Neural cell (in vitro differentiated cells): ENCODE measurements around the gene KRTAP10-2. TPM values are rescaled to one million over a fixed set of nuclear protein-coding genes. Genes with fewer than 3 reads are reported as not detected.

Source experiments
- H2AFZ ChIP-seq: fragments of 200-600, 300-800 bp; sonication (generic), shearing (Covaris generic); 2 replicates; pipeline ENCODE4 v1.6.0; 2014; ENCODE audit warnings: low read depth, mild to moderate bottlenecking, antibody characterized with exemption, low read length, moderate library complexity
- H3F3A ChIP-seq: fragments of 200-600 bp; shearing (Covaris generic); 2 replicates; pipeline ENCODE4 v1.6.1; 2016; ENCODE audit warnings: mild to moderate bottlenecking, moderate library complexity, mixed read lengths, antibody characterized with exemption, low read length; ENCODE audit not compliant: insufficient read depth, poor library complexity, severe bottlenecking
- H3K27ac ChIP-seq: fragments of 200-600, 300-800 bp; sonication (generic), shearing (Covaris generic); 2 replicates; pipeline ENCODE4 v1.5.1; 2014; ENCODE audit warnings: mild to moderate bottlenecking, low read length, moderate library complexity
- H3K27me3 ChIP-seq: fragments of 300-800, 200-600 bp; sonication (generic), shearing (Covaris generic); 2 replicates; pipeline ENCODE4 v1.6.0; 2014; ENCODE audit warnings: mild to moderate bottlenecking, low read depth, low read length, moderate library complexity; ENCODE audit not compliant: insufficient read depth
- H3K36me3 ChIP-seq: fragments of 300-800, 200-600 bp; sonication (generic), shearing (Covaris generic); 2 replicates; pipeline ENCODE4 v1.5.1; 2014; ENCODE audit warnings: mild to moderate bottlenecking, antibody characterized with exemption, low read length, moderate library complexity; ENCODE audit not compliant: insufficient read depth
- H3K4me2 ChIP-seq: fragments of 300-800, 200-600 bp; sonication (generic), shearing (Covaris generic); 2 replicates; pipeline ENCODE4 v1.6.0; 2014; ENCODE audit warnings: mild to moderate bottlenecking, low read length
- H3K4me3 ChIP-seq: fragments of 300-800, 200-600 bp; sonication (generic), shearing (Covaris generic); 2 replicates; pipeline ENCODE4 v1.5.1; 2014; ENCODE audit warnings: mild to moderate bottlenecking, low read length, moderate library complexity
- H3K79me2 ChIP-seq: fragments of 200-600 bp; shearing (Covaris generic); replicated peaks from 2 replicates; pipeline ENCODE4 v1.6.0; 2014; ENCODE audit warnings: mild to moderate bottlenecking, low read length, moderate library complexity; ENCODE audit not compliant: insufficient read depth
- H3K9ac ChIP-seq: fragments of 300-800, 200-600 bp; sonication (generic), shearing (Covaris generic); 2 replicates; pipeline ENCODE4 v1.6.1; 2016; ENCODE audit warnings: mild to moderate bottlenecking, low read length, mixed read lengths
- H3K9me2 ChIP-seq: fragments of 200-600 bp; shearing (Covaris generic); 2 replicates; pipeline ENCODE4 v1.6.1; 2016; ENCODE audit warnings: mild to moderate bottlenecking, low read length, mixed read lengths; ENCODE audit not compliant: insufficient read depth
- H3K9me3 ChIP-seq: fragments of 200-600, 300-800 bp; sonication (generic), shearing (Covaris generic); 2 replicates; pipeline ENCODE4 v1.6.1; 2016; ENCODE audit warnings: mild to moderate bottlenecking, mixed run types, low read length, moderate library complexity, mixed read lengths
- H4K20me1 ChIP-seq: fragments of 200-600 bp; shearing (Covaris generic); 2 replicates; pipeline ENCODE4 v1.6.1; 2016; ENCODE audit warnings: mild to moderate bottlenecking, mixed run types; ENCODE audit not compliant: insufficient read depth
- CTCF ChIP-seq: fragments of 450-650 bp; IDR thresholded peaks from 2 replicates; pipeline ENCODE4 v1.5.1; 2014; ENCODE audit warnings: antibody characterized with exemption, mild to moderate bottlenecking, moderate library complexity; ENCODE audit not compliant: poor library complexity, severe bottlenecking
- EP300 ChIP-seq: fragments of 450-650 bp; conservative IDR thresholded peaks from 2 replicates; pipeline ENCODE4 v1.6.1; 2014; ENCODE audit warnings: antibody characterized with exemption, mild to moderate bottlenecking, moderate library complexity; ENCODE audit not compliant: poor library complexity, severe bottlenecking
- EZH2 ChIP-seq: fragments of 200-600, 300-800 bp; shearing (Covaris generic), sonication (generic); IDR thresholded peaks from 2 replicates; pipeline ENCODE4 v1.6.1; 2014; ENCODE audit warnings: antibody characterized with exemption, low read length, borderline replicate concordance, mild to moderate bottlenecking; ENCODE audit not compliant: insufficient read depth, poor library complexity, severe bottlenecking
- MXI1 ChIP-seq: fragments of 450-650 bp; conservative IDR thresholded peaks from 2 replicates; pipeline ENCODE4 v1.6.1; 2014; ENCODE audit warnings: antibody characterized with exemption, mild to moderate bottlenecking; ENCODE audit not compliant: poor library complexity, severe bottlenecking
- POLR2AphosphoS5 ChIP-seq: IDR thresholded peaks from 2 replicates; pipeline ENCODE4 v1.6.1; 2012
- RAD21 ChIP-seq: fragments of 450-650 bp; conservative IDR thresholded peaks from 2 replicates; pipeline ENCODE4 v1.6.1; 2014; ENCODE audit warnings: antibody characterized with exemption, mild to moderate bottlenecking, moderate library complexity
- REST ChIP-seq: IDR thresholded peaks from 2 replicates; pipeline ENCODE4 v1.6.1; 2012; ENCODE audit warnings: borderline replicate concordance
- SMC3 ChIP-seq: fragments of 450-650 bp; conservative IDR thresholded peaks from 2 replicates; pipeline ENCODE4 v1.6.1; 2014; ENCODE audit warnings: antibody characterized with exemption, mild to moderate bottlenecking, moderate library complexity; ENCODE audit not compliant: poor library complexity
- TAF1 ChIP-seq: IDR thresholded peaks from 2 replicates; pipeline ENCODE4 v1.6.1; 2012; ENCODE audit warnings: low read depth
- polyA plus RNA-seq: library from polyadenylated mRNA; depleted of rRNA; stranded (reverse); fragments of >200 nt; gene quantifications from 2 replicates; pipeline ENCODE4 v1.2.3, GENCODE V29; 2014

KRTAP10-2 gene
- polyA plus RNA-seq, 1 donor from 2014 or later: not detected

GRCh38 chr21:44548922-44549321, 2.4 kb downstream of the KRTAP10-2 start:
- no peaks in the 10 kb centered on the region for H3K9me3 ChIP-seq
- H3K4me2 ChIP-seq: no peak overlapping the region
- no peaks in the 10 kb centered on the region for H3K79me2 ChIP-seq
- no peak overlapping the region for H3K4me3 ChIP-seq
- no peak overlapping the region for H2AFZ ChIP-seq
- no peak overlapping the region for H3K9ac ChIP-seq
- no peaks in the 10 kb centered on the region for H3F3A ChIP-seq
- no peaks in the 10 kb centered on the region for H3K9me2 ChIP-seq
- no peaks in the 10 kb centered on the region for H3K27me3 ChIP-seq
- TF ChIP-seq CTCF (no peak), MXI1 (no peak), EZH2 (no peak), SMC3 (no peak), POLR2AphosphoS5 (no peak), EP300 (no peak), REST (no peak), TAF1 (no peak)
- H3K27ac ChIP-seq: no peak overlapping the region
- H4K20me1 ChIP-seq: no peaks in the 10 kb centered on the region
- no peaks in the 10 kb centered on the region for H3K36me3 ChIP-seq

GRCh38 chr21:44548381-44548780, 2.9 kb downstream of the KRTAP10-2 start:
- Histone ChIP-seq H3K4me2 (no peak overlapping the region), H3K79me2 (no peaks in the 10 kb centered on the region), H3K9ac (no peak overlapping the region), H3K9me2 (no peaks in the 10 kb centered on the region), H4K20me1 (no peaks in the 10 kb centered on the region), H3K27me3 (no peaks in the 10 kb centered on the region), H2AFZ (no peak overlapping the region), H3K9me3 (no peaks in the 10 kb centered on the region), H3K4me3 (no peak overlapping the region), H3F3A (no peaks in the 10 kb centered on the region), H3K27ac (no peak overlapping the region), H3K36me3 (no peaks in the 10 kb centered on the region)
- TF ChIP-seq CTCF: no peak
- no peak for TF ChIP-seq EP300
- TF ChIP-seq MXI1: no peak
- TF ChIP-seq POLR2AphosphoS5: no peak
- TF ChIP-seq SMC3: no peak
- no peak for TF ChIP-seq RAD21
- TF ChIP-seq TAF1: no peak
- TF ChIP-seq EZH2: no peak
- TF ChIP-seq REST: no peak
